Measurements from ENCODE around the gene SRP54. TPM values are rescaled to one million over a fixed set of nuclear protein-coding genes. Genes with fewer than 3 reads are reported as not detected.
"Not testable (repeated sequence)": the region's sequence is repeated elsewhere in the genome, so short reads cannot be mapped to it uniquely, and the experiment has no call there.

SRP54 gene
- total and polyA plus RNA-seq, 4 donors = 20.2 to 57.5 (median 41.6) TPM

DNA sequence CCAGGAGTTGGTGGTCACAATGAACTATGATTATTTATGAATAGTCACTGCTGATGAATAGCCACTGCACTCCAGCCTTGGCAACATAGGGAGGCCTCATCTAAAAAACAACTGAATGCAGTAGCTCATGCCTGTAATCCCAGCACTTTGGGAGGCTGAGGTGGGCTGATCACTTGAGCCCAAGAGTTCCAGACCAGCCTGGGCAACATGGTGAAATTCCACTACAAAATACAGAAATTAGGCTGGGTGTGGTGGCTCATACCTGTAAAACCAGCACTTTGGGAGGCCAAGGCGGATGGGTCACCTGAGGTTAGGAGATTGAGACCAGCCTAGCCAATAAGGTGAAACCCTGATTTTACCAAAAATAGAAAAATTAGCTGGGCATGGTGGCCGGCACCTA, 49.8 kb downstream of the SRP54 start:
- H3K4me1 ChIP-seq (ENCODE audit: control insufficient read depth in 1 of 2, insufficient read depth in 2 of 2, low read length in 2 of 2) = no peaks in the 10 kb centered on the region
- no peak overlapping the region for H3K27ac ChIP-seq (ENCODE audit: low read depth in 1 of 2, low read length in 2 of 2)
- ATAC-seq (ENCODE audit: low FRiP score) (no peak), DNase-seq (no peak)
- intact Hi-C loops (cut with DNase I) = no loop called here
- no peak overlapping the region for H3K4me3 ChIP-seq (ENCODE audit: low read length in 2 of 2)
- no peaks in the 10 kb centered on the region for H3K27me3 ChIP-seq (ENCODE audit: control insufficient read depth in 1 of 2, insufficient read depth in 2 of 2, low read length in 1 of 2)
- H3K36me3 ChIP-seq (ENCODE audit: control insufficient read depth in 1 of 2, insufficient read depth in 2 of 2, low read length in 1 of 2) = peaks cover 0 to 4% of the 10 kb centered on the region in 2 donors
- H3K9me3 ChIP-seq (ENCODE audit: control insufficient read depth, low read length) = no peaks in the 10 kb centered on the region
- 96 to 97% methylated on average over 2 of the region's 2 CpGs for WGBS, 2 donors

DNA sequence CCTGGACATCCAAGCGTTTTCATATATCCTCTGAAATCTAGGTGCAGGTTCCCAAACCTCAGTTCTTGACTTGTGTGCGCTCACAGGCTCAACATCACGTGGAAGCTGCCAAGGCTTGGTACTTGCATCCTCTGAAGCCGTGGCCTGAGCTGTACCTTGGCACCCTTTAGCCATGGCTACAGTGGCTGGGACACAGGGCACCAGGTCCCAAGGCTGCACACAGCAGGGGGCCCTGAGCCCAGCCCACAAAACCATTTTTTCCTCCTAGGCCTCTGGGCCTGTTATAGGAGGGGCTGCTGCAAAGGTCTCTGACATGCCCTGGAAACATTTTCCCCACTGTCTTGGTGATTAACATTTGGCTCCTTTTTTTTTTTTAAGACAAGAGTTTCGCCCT, 51.6 kb downstream of the SRP54 start:
- ATAC-seq (ENCODE audit: low FRiP score) (no peak), DNase-seq (no peak)
- intact Hi-C loops (cut with DNase I) = no loop called here
- Histone ChIP-seq H3K4me3 (ENCODE audit: low read length in 2 of 2) (no peak overlapping the region), H3K9me3 (ENCODE audit: control insufficient read depth, low read length) (no peaks in the 10 kb centered on the region), H3K36me3 (ENCODE audit: control insufficient read depth in 1 of 2, insufficient read depth in 2 of 2, low read length in 1 of 2) (peaks cover 0 to 4% of the 10 kb centered on the region in 2 donors), H3K27me3 (ENCODE audit: control insufficient read depth in 1 of 2, insufficient read depth in 2 of 2, low read length in 1 of 2) (no peaks in the 10 kb centered on the region), H3K4me1 (ENCODE audit: control insufficient read depth in 1 of 2, insufficient read depth in 2 of 2, low read length in 2 of 2) (no peaks in the 10 kb centered on the region), H3K27ac (ENCODE audit: low read depth in 1 of 2, low read length in 2 of 2) (no peak overlapping the region)
- WGBS, 2 donors = 89 to 98% methylated on average over 5 of the region's 5 CpGs

DNA sequence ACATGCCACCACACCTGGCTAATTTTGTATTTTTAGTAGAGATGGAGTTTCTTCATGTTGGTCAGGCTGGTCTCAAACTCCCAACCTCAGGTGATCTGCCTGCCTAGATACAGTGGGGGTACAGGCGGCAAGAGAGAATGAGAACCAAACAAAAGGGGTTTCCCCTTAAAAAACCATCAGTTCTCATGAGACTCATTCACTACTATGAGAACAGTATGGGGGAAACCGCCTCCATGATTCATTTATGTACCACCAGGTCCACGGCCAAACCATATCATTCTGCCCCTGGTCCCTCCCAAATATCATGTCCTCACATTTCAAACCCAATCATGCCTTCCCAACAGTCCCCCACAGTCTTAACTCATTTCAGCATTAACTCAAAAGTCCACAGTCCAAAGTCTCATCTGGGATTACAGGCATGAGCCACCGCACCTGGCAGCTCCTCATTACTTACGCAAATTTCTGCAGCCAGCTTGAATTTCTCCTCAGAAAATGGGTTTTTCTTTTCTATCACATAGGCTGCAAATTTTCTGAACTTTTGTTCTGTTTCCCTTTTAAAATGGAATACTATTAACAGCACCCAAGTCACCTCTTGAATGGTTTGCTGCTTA, 52.3 kb downstream of the SRP54 start:
- ATAC-seq (ENCODE audit: low FRiP score); H3K27me3 ChIP-seq (ENCODE audit: control insufficient read depth in 1 of 2, insufficient read depth in 2 of 2, low read length in 1 of 2); H3K36me3 ChIP-seq (ENCODE audit: control insufficient read depth in 1 of 2, insufficient read depth in 2 of 2, low read length in 1 of 2); H3K4me3 ChIP-seq (ENCODE audit: low read length in 2 of 2); H3K27ac ChIP-seq (ENCODE audit: low read depth in 1 of 2, low read length in 2 of 2); DNase-seq; H3K4me1 ChIP-seq (ENCODE audit: control insufficient read depth in 1 of 2, insufficient read depth in 2 of 2, low read length in 2 of 2); H3K9me3 ChIP-seq (ENCODE audit: control insufficient read depth, low read length); intact Hi-C loops (cut with DNase I): not testable (repeated sequence)
- 96 to 97% methylated on average over 5 of the region's 5 CpGs for WGBS, 2 donors

DNA sequence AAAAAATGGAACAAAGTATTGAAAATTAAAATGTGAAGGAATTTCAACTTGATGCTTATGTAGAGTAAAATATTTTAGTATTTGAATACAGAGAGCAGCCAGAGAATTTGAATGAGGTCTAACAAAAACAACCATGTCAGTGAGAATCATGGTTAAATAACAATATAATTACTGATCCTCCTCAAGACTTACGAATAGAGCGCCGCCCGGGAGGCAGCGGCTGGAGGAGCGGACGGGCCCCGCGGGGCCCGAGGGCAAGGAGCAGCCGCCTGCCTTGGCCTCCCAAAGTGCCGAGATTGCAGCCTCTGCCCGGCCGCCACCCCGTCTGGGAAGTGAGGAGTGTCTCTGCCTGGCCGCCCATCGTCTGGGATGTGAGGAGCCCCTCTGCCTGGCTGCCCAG, 55.5 kb downstream of the SRP54 start:
- ATAC-seq (ENCODE audit: low FRiP score); H3K4me1 ChIP-seq (ENCODE audit: control insufficient read depth in 1 of 2, insufficient read depth in 2 of 2, low read length in 2 of 2); DNase-seq; H3K27ac ChIP-seq (ENCODE audit: low read depth in 1 of 2, low read length in 2 of 2); H3K27me3 ChIP-seq (ENCODE audit: control insufficient read depth in 1 of 2, insufficient read depth in 2 of 2, low read length in 1 of 2); H3K9me3 ChIP-seq (ENCODE audit: control insufficient read depth, low read length); H3K36me3 ChIP-seq (ENCODE audit: control insufficient read depth in 1 of 2, insufficient read depth in 2 of 2, low read length in 1 of 2); intact Hi-C loops (cut with DNase I); H3K4me3 ChIP-seq (ENCODE audit: low read length in 2 of 2): not testable (repeated sequence)
- 56 to 91% methylated on average over 2 to 11 of the region's 17 CpGs for WGBS, 2 donors

- no peaks in the 10 kb centered on the region for H3K9me3 ChIP-seq (ENCODE audit: control insufficient read depth, low read length)
- DNase-seq (no peak), ATAC-seq (ENCODE audit: low FRiP score) (no peak)
- intact Hi-C loops (cut with DNase I) = loop anchor here in 1 of 2 donors (5.0 kb wide), 1 partner anchor 50 kb away; no protein-coding TSS in a partner anchor
- no peak overlapping the region for H3K27ac ChIP-seq (ENCODE audit: low read depth in 1 of 2, low read length in 2 of 2)
- H3K4me1 ChIP-seq (ENCODE audit: control insufficient read depth in 1 of 2, insufficient read depth in 2 of 2, low read length in 2 of 2) = no peaks in the 10 kb centered on the region
- no peak overlapping the region for H3K4me3 ChIP-seq (ENCODE audit: low read length in 2 of 2)
- WGBS, 2 donors = 86 to 96% methylated on average over 3 of the region's 3 CpGs
- no peaks in the 10 kb centered on the region for H3K36me3 ChIP-seq (ENCODE audit: control insufficient read depth in 1 of 2, insufficient read depth in 2 of 2, low read length in 1 of 2)
- H3K27me3 ChIP-seq (ENCODE audit: control insufficient read depth in 1 of 2, insufficient read depth in 2 of 2, low read length in 1 of 2) = no peaks in the 10 kb centered on the region
Measured at GRCh38 chr14:35042632-35043031, 59.8 kb downstream of the SRP54 start.

GRCh38 chr14:35043046-35043445, 60.3 kb downstream of the SRP54 start:
- H3K4me1 ChIP-seq (ENCODE audit: control insufficient read depth in 1 of 2, insufficient read depth in 2 of 2, low read length in 2 of 2) = no peaks in the 10 kb centered on the region
- H3K9me3 ChIP-seq (ENCODE audit: control insufficient read depth, low read length) = no peaks in the 10 kb centered on the region
- DNase-seq = no peak
- H3K27me3 ChIP-seq (ENCODE audit: control insufficient read depth in 1 of 2, insufficient read depth in 2 of 2, low read length in 1 of 2) = no peaks in the 10 kb centered on the region
- no peaks in the 10 kb centered on the region for H3K36me3 ChIP-seq (ENCODE audit: control insufficient read depth in 1 of 2, insufficient read depth in 2 of 2, low read length in 1 of 2)
- H3K4me3 ChIP-seq (ENCODE audit: low read length in 2 of 2) = no peak overlapping the region
- no peak for ATAC-seq (ENCODE audit: low FRiP score)
- 94 to 97% methylated on average over 2 of the region's 2 CpGs for WGBS, 2 donors
- intact Hi-C loops (cut with DNase I) = loop anchor here in 1 of 2 donors (5.0 kb wide), 1 partner anchor 51 kb away; no protein-coding TSS in a partner anchor
- no peak overlapping the region for H3K27ac ChIP-seq (ENCODE audit: low read depth in 1 of 2, low read length in 2 of 2)

- no peak for DNase-seq
- Histone ChIP-seq H3K36me3 (ENCODE audit: control insufficient read depth in 1 of 2, insufficient read depth in 2 of 2, low read length in 1 of 2) (no peaks in the 10 kb centered on the region), H3K4me1 (ENCODE audit: control insufficient read depth in 1 of 2, insufficient read depth in 2 of 2, low read length in 2 of 2) (peaks cover 0 to 3% of the 10 kb centered on the region in 2 donors), H3K27me3 (ENCODE audit: control insufficient read depth in 1 of 2, insufficient read depth in 2 of 2, low read length in 1 of 2) (no peaks in the 10 kb centered on the region), H3K27ac (ENCODE audit: low read depth in 1 of 2, low read length in 2 of 2) (peak overlapping the region; percentile 80 to 99), H3K9me3 (ENCODE audit: control insufficient read depth, low read length) (no peaks in the 10 kb centered on the region), H3K4me3 (ENCODE audit: low read length in 2 of 2) (peak overlapping the region; percentile 50 to 80)
- intact Hi-C loops (cut with DNase I) = loop anchor here (5.0 kb wide), 3 partner anchors 53 to 77 kb away; partner anchors contain the start of genes SRP54 (in 2 of the 2), PPP2R3C (in 1 of the 2) and PRORP (in 1 of the 2)
- no peak for ATAC-seq (ENCODE audit: low FRiP score)
- 16 to 22% methylated on average over 8 of the region's 8 CpGs for WGBS, 2 donors
Measured at GRCh38 chr14:35044939-35045797, 62.4 kb downstream of the SRP54 start.

DNA sequence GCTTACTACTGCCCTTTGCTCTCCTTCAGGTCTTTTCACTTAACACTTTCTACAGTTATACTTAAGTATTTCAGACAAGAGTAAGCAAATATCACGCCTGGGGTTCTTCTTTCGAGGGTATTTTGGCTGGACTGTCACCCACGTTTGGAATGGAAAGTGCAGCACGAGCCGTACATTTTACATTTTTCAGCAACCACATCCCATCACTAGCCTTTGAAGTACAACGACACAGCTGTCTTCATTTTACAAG, 62.9 kb downstream of the SRP54 start:
- ATAC-seq (ENCODE audit: low FRiP score) = peak; percentile 0
- 0% methylated on average over 6 of the region's 6 CpGs for WGBS, 2 donors

More for the DNA sequence above, 62.9 kb downstream of the SRP54 start:
- Histone ChIP-seq H3K9me3 (ENCODE audit: control insufficient read depth, low read length) (no peaks in the 10 kb centered on the region), H3K4me3 (ENCODE audit: low read length in 2 of 2) (peak overlapping the region; percentile 50 to 80), H3K27ac (ENCODE audit: low read depth in 1 of 2, low read length in 2 of 2) (peak overlapping the region; percentile 80 to 99), H3K27me3 (ENCODE audit: control insufficient read depth in 1 of 2, insufficient read depth in 2 of 2, low read length in 1 of 2) (no peaks in the 10 kb centered on the region), H3K4me1 (ENCODE audit: control insufficient read depth in 1 of 2, insufficient read depth in 2 of 2, low read length in 2 of 2) (peaks cover 0 to 6% of the 10 kb centered on the region in 2 donors), H3K36me3 (ENCODE audit: control insufficient read depth in 1 of 2, insufficient read depth in 2 of 2, low read length in 1 of 2) (no peaks in the 10 kb centered on the region)
- no peak for DNase-seq
- intact Hi-C loops (cut with DNase I) = loop anchor here (2.0 to 5.0 kb wide), 3 partner anchors 63 to 77 kb away; partner anchors contain the start of genes PPP2R3C (in 2 of the 2), SRP54 (in 2 of the 2) and PRORP (in 1 of the 2)
